ENCODE measurements around the gene NKAIN2.
"Not testable (repeated sequence)": the region's sequence is repeated elsewhere in the genome, so short reads cannot be mapped to it uniquely, and the experiment has no call there.

The NKAIN2 gene

DNA sequence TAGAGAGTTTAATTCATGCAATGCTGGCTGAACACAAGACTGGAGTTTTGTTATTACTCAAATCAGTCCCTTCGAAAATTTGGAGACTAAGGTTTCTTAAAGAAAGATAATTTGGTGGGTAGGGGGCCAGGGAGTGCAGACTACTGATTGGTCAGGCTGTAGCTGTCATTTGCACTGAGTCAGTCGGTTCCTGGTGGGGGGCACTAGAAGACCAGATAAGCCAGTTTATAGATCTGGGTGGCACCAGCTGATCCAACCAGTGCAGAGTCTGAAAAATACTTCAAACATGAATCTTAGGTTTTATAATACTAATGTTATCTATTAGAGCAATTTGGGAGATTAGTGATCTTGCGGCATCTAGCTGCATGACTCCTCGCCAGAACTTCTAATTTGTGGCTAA lies 530.7 kb downstream of the NKAIN2 start:
- DNase-seq (ENCODE audit: low read depth) = no peak

GRCh38 chr6:124339610-124340334 lies 536.1 kb downstream of the NKAIN2 start:
- no peak for DNase-seq (ENCODE audit: low read depth)

GRCh38 chr6:124348339-124348738 lies 544.7 kb downstream of the NKAIN2 start:
- DNase-seq (ENCODE audit: low read depth) = not testable (repeated sequence)

DNA sequence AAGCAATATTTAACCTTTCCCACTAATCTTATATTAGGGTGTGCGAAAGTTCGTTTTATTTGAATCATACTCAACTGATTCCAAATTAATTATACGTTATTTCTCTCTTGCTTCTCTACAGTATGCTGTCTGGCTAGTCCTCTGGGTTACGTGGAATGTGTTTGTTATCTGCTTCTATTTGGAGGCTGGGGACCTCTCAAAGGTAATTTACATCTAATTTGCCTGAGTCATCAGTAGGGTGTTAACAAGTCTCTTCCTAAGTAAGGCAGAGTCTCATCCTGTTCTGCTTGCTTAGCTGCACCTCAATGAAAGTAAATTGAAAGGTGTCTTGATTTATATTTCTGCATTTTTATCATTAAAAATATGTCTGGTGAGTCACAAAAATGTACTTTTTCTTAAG lies 551.5 kb downstream of the NKAIN2 start:
- DNase-seq (ENCODE audit: low read depth) = no peak

- no peak for DNase-seq (ENCODE audit: low read depth)
These were observed 552.7 kb downstream of the NKAIN2 start for GRCh38 chr6:124356276-124356810.

DNA sequence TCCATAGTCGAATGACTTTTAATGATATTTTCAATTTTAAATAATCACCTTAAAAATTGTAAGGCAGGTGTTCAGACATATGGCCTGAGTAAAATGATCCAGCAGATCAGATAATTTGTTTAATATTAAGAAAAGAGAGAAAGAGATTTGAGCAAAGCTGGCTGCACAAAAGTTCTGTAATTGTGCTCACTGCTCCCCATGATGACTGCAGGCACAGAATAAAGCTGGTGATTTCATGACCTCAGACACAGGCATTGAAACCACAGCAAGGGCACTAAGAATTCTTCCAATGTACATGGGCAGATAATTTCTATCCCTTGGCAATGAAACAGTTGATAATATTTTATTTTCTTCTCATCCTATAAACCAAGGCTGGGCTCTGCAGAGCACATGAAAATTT lies 553.1 kb downstream of the NKAIN2 start:
- DNase-seq (ENCODE audit: low read depth) = no peak

GRCh38 chr6:124368131-124368530 lies 564.5 kb downstream of the NKAIN2 start:
- no peak for DNase-seq (ENCODE audit: low read depth)

GRCh38 chr6:124371974-124372475 lies 568.4 kb downstream of the NKAIN2 start:
- no peak for DNase-seq (ENCODE audit: low read depth)

GRCh38 chr6:124373386-124373785 lies 569.7 kb downstream of the NKAIN2 start:
- no peak for DNase-seq (ENCODE audit: low read depth)

- DNase-seq (ENCODE audit: low read depth) = no peak
These were observed 585.5 kb downstream of the NKAIN2 start for GRCh38 chr6:124389127-124389526.

DNA sequence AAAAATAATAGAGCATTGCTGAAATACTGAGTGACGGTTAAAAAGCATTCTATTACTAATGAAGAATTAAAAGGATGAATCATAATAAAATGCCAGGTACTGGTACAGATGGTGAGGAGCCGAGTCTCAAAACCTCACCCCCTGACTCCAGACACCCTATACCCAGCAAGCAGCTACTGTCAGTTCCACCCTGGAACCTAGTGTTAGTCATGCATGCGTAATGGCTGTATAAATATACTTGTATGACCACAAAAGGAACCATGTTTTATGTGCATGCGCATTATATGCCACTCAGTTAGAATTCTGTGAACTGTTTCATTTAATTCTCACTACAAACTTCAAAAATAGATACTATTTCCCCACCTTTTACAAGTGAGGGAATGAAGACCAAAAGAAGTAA lies 589.9 kb downstream of the NKAIN2 start:
- no peak for DNase-seq (ENCODE audit: low read depth)

GRCh38 chr6:124396361-124396760 lies 592.7 kb downstream of the NKAIN2 start:
- no peak for DNase-seq (ENCODE audit: low read depth)

GRCh38 chr6:124400261-124400999 lies 596.8 kb downstream of the NKAIN2 start:
- no peak for DNase-seq (ENCODE audit: low read depth)

- DNase-seq (ENCODE audit: low read depth) = not testable (repeated sequence)
These were observed 606.8 kb downstream of the NKAIN2 start for GRCh38 chr6:124410425-124410824.

DNA sequence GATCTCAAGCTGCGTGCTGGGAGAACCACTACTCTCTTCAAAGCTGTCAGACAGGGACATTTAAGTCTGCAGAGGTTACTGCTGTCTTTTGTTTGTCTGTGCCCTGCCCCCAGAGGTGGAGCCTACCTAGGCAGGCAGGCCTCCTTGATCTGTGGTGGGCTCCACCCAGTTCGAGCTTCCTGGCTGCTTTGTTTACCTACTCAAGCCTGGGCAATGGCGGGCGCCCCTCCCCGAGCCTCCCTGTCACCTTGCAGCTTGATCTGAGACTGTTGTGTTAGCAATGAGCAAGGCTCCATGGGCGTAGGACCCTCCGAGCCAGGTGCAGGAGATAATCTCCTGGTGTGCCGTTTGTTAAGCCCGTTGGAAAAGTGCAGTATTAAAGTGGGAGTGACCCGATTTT lies 609.0 kb downstream of the NKAIN2 start:
- DNase-seq (ENCODE audit: low read depth) = not testable (repeated sequence)

DNA sequence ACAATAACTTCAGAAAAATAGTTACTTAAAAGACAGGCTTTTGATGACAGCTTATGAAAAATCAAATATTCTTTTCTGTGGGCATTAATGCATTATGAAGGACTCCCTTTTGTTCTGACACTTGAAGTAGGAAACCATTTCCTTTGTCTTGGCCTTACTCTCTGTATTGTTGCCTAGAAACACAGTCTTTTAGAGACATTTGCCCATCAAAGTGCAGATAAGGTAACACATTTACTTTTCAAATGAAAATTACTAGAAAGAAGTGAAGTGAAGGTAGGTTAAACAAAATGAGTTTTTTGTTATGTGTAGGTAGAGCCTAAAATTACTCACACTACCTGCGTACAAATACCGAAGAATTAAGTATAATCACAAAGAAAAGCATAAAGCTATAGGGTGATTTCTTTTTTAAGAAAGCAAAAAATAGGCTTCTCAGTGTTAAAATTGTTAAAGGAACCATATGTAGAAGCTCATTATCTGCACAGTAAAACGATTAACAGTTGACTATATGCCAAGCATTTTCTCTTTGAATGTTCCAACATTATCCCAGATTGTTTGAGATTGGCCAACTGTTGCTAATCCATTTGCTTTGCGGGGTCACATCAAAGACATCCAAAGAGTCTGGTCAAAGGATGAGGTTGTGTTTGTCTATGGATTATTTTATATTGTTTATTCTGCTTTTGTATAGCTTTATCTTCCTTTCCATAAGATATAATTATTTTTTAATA lies 616.6 kb downstream of the NKAIN2 start:
- DNase-seq (ENCODE audit: low read depth) = no peak

GRCh38 chr6:124423621-124424020 lies 620.0 kb downstream of the NKAIN2 start:
- DNase-seq (ENCODE audit: low read depth) = no peak

GRCh38 chr6:124430740-124431318 lies 627.2 kb downstream of the NKAIN2 start:
- DNase-seq (ENCODE audit: low read depth) = no peak

GRCh38 chr6:124432620-124433019 lies 629.0 kb downstream of the NKAIN2 start:
- DNase-seq (ENCODE audit: low read depth) = no peak

DNA sequence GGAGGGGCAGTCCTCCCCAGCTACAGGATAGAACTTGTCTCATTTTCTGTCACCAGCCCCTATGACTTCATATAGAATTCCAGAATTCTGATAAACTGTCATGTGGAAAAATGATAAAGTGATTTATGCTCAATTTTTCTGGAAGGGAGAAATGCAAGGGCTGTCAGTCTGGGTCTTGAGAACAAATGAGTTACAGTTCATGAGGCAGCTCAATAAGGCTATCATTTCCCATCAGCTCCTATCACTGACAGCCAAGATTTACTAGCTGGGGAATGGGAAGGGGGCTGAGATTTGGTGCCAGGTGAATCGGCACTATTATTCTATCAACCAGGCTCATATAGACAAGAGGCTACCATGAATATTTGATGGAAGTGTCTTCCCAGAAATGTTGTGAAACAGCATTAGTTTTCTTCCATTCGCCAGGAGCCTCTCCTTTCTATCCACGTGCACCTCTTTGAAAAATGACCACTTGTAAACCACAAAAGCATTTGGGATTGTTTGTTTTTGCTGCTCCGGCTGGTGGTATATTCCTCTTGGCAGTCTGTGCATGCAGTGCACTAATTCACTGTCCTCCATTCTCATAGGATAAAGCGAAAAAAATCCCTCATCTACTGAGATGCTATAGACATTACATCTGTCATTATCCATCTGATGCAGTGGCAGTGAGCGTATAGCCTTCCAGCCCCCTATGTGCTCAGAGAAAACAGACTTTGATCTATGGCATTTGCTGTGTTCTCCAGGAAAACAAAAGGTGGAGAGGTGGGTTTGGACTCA lies 629.9 kb downstream of the NKAIN2 start:
- DNase-seq (ENCODE audit: low read depth) = no peak

GRCh38 chr6:124434421-124434820 lies 630.8 kb downstream of the NKAIN2 start:
- no peak for DNase-seq (ENCODE audit: low read depth)
